ENCODE results near the gene SMC3.

The SMC3 gene

DNA sequence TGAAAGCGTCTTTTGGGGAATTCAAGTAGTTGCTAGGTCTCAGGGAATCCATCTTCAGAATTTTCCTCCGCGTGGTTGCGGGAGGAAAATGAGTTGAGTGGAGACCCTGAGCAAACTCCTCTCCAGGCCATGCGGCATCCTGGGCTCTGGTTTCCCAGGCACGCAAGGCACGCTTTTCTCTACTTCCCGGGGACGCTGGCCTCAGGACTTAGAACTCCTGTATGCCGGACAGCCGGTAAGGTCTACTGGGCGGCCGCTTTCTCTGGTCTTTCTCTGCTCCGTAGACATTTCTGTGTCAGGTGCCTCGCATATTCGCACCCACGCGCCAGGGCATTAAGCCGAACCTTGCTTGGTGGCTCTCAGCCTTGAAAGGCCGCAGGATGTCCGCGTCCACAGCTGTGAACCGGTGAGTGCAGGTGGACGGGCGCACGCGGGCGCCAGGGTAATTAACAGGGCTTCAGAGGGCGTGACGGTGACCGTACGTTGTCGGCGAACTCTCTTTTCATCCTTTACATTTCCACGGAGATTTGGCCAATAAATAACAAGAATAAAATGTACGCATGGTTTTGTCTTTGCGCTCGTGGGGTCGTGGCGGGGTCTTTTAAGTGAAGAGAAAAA, 75.6 kb downstream of the SMC3 start:
- TF ChIP-seq, protein P1, sequence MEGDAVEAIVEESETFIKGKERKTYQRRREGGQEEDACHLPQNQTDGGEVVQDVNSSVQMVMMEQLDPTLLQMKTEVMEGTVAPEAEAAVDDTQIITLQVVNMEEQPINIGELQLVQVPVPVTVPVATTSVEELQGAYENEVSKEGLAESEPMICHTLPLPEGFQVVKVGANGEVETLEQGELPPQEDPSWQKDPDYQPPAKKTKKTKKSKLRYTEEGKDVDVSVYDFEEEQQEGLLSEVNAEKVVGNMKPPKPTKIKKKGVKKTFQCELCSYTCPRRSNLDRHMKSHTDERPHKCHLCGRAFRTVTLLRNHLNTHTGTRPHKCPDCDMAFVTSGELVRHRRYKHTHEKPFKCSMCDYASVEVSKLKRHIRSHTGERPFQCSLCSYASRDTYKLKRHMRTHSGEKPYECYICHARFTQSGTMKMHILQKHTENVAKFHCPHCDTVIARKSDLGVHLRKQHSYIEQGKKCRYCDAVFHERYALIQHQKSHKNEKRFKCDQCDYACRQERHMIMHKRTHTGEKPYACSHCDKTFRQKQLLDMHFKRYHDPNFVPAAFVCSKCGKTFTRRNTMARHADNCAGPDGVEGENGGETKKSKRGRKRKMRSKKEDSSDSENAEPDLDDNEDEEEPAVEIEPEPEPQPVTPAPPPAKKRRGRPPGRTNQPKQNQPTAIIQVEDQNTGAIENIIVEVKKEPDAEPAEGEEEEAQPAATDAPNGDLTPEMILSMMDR (conservative IDR thresholded peaks at IDR 0.05; ENCODE audit: low read length) = no peak
- no peak for DNase-seq (ENCODE audit: low read depth)
- H3K4me3 ChIP-seq (ENCODE audit: low read length) = peak overlapping the region; percentile 56

- peak within 1 kb of the TSS; percentile 56 for H3K4me3 ChIP-seq (ENCODE audit: low read length)
- TF ChIP-seq, protein P1 (conservative IDR thresholded peaks at IDR 0.05; ENCODE audit: low read length) = no peak
- DNase-seq (ENCODE audit: low read depth) = no peak
Observed at GRCh38 chr10:110643653-110644597, 76.4 kb downstream of the SMC3 start, which contains the start of gene RBM20. RBM20 (plus strand) TSS chr10:110644336; CDS start chr10:110644455, 119 bp downstream.

- DNase-seq (ENCODE audit: low read depth) = no peak
- TF ChIP-seq, protein P1 (conservative IDR thresholded peaks at IDR 0.05; ENCODE audit: low read length) = no peak
- H3K4me3 ChIP-seq (ENCODE audit: low read length) = peak overlapping the region; percentile 56
Observed at GRCh38 chr10:110644598-110645462, 77.3 kb downstream of the SMC3 start.

DNA sequence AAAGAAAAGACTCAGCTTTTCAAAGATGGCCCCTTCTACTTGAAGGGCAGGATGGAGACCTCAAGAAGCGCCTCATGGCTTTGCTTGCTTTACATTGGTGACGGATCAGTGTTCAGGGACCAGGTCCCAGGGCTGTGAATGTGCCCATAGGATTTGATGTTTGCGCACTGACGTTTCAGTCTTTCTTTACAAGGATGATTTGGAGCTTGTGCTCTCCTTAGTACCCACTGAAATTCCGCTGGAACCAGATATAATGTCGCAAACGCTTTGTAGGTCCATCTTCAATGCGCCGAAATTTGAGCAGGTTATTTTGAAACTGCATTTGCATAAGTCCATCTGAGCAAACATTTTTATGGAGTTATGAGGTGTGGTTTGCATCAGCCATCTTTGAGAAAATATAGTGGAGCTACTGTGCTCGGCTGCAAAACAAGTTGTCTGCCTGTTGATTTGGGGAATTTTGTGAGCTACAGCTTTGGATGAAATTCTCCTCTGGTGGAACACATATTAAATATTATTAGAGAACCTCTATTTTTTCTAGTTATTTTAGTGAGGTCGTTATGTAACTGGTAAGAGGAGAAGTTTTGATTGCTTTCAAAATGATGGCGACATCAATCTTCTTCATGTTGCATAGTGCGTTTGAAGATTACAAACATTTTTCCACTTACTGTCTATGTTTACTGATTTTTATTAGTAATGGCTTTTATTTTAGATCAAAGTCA, 79.1 kb downstream of the SMC3 start:
- no peak for DNase-seq (ENCODE audit: low read depth)
- H3K4me3 ChIP-seq (ENCODE audit: low read length) = no peak overlapping the region
- TF ChIP-seq, protein P1 (conservative IDR thresholded peaks at IDR 0.05; ENCODE audit: low read length) = no peak

- no peak overlapping the region for H3K4me3 ChIP-seq (ENCODE audit: low read length)
Observed at GRCh38 chr10:110647136-110647430, 79.6 kb downstream of the SMC3 start.

More at GRCh38 chr10:110647136-110647430, 79.6 kb downstream of the SMC3 start:
- no peak for DNase-seq (ENCODE audit: low read depth)
- TF ChIP-seq, protein P1 (conservative IDR thresholded peaks at IDR 0.05; ENCODE audit: low read length) = no peak
